Measurements from ENCODE around the gene TMEM247.
"Not testable (repeated sequence)": the region's sequence is repeated elsewhere in the genome, so short reads cannot be mapped to it uniquely, and the experiment has no call there.

TMEM247 gene

GRCh38 chr2:46459694-46460093 is 19.7 kb upstream of the TMEM247 start:
- no peak for FAIRE-seq

GRCh38 chr2:46460241-46460921 is 19.0 kb upstream of the TMEM247 start:
- FAIRE-seq = no peak

GRCh38 chr2:46461011-46461674 is 18.2 kb upstream of the TMEM247 start:
- FAIRE-seq = no peak

- no peak for FAIRE-seq
Measured at GRCh38 chr2:46461709-46462171, 17.6 kb upstream of the TMEM247 start.

GRCh38 chr2:46462936-46463335 is 16.4 kb upstream of the TMEM247 start:
- FAIRE-seq = no peak

- FAIRE-seq = no peak
Measured at GRCh38 chr2:46469116-46469515, 10.2 kb upstream of the TMEM247 start.

GRCh38 chr2:46469700-46470099 is 9.7 kb upstream of the TMEM247 start:
- no peak for FAIRE-seq

- no peak for FAIRE-seq
Measured at GRCh38 chr2:46470114-46470628, 9.2 kb upstream of the TMEM247 start.

- FAIRE-seq = no peak
Measured at GRCh38 chr2:46471019-46471583, 8.3 kb upstream of the TMEM247 start.

GRCh38 chr2:46471697-46472096 is 7.7 kb upstream of the TMEM247 start:
- FAIRE-seq = no peak

- FAIRE-seq = not testable (repeated sequence)
Measured at GRCh38 chr2:46472165-46472564, 7.2 kb upstream of the TMEM247 start.

GRCh38 chr2:46477462-46477861 is 1.9 kb upstream of the TMEM247 start:
- not testable (repeated sequence) for FAIRE-seq

- no peak for FAIRE-seq
Measured at GRCh38 chr2:46477925-46478324, 1.4 kb upstream of the TMEM247 start.

- no peak for FAIRE-seq
Measured at GRCh38 chr2:46480562-46480961, 1.2 kb downstream of the TMEM247 start.

- no peak for FAIRE-seq
Measured at GRCh38 chr2:46481198-46482193, 2.1 kb downstream of the TMEM247 start.

- FAIRE-seq = no peak
Measured at GRCh38 chr2:46482490-46482889, 3.1 kb downstream of the TMEM247 start.

- no peak for FAIRE-seq
Measured at GRCh38 chr2:46485002-46485401, 5.6 kb downstream of the TMEM247 start.

- FAIRE-seq = no peak
Measured at GRCh38 chr2:46486436-46486835, 7.1 kb downstream of the TMEM247 start.

GRCh38 chr2:46487667-46488335 is 8.4 kb downstream of the TMEM247 start:
- FAIRE-seq = no peak

- no peak for FAIRE-seq
Measured at GRCh38 chr2:46488389-46488788, 9.0 kb downstream of the TMEM247 start.

- FAIRE-seq = no peak
Measured at GRCh38 chr2:46489423-46490174, 10.2 kb downstream of the TMEM247 start.
